Endothelial cell (in vitro differentiated cells): ENCODE data around the gene PLA2G4F. TPM values are rescaled to one million over a fixed set of nuclear protein-coding genes. Genes with fewer than 3 reads are reported as not detected.

Source experiments
- DNase-seq: peaks from one replicate; pipeline ENCODE4 v3.0.0; 2021; ENCODE audit warnings: low spot score
- H3K27ac Mint-ChIP-seq: one replicate; pipeline ENCODE4 v1.8.0; 2021; ENCODE audit warnings: mixed read lengths, inconsistent platforms; ENCODE audit not compliant: unreplicated experiment
- H3K27me3 Mint-ChIP-seq: one replicate; pipeline ENCODE4 v1.8.0; 2021; ENCODE audit warnings: mild to moderate bottlenecking, moderate library complexity, mixed read lengths, inconsistent platforms; ENCODE audit not compliant: unreplicated experiment
- H3K36me3 Mint-ChIP-seq: one replicate; pipeline ENCODE4 v1.8.0; 2021; ENCODE audit warnings: mild to moderate bottlenecking, low read depth, mixed read lengths, inconsistent platforms; ENCODE audit not compliant: unreplicated experiment
- H3K4me1 Mint-ChIP-seq: one replicate; pipeline ENCODE4 v1.8.0; 2021; ENCODE audit warnings: mild to moderate bottlenecking, mixed read lengths, inconsistent platforms; ENCODE audit not compliant: unreplicated experiment
- H3K4me3 Mint-ChIP-seq: one replicate; pipeline ENCODE4 v1.8.0; 2021; ENCODE audit warnings: mild to moderate bottlenecking, mixed read lengths, inconsistent platforms; ENCODE audit not compliant: unreplicated experiment
- H3K9me3 Mint-ChIP-seq: one replicate; pipeline ENCODE4 v1.8.0; 2021; ENCODE audit warnings: mixed read lengths, inconsistent platforms; ENCODE audit not compliant: unreplicated experiment
- CTCF ChIP-seq: fragments of 200-600 bp; sonication (generic); IDR thresholded peaks from one replicate; pipeline ENCODE4 v1.5.0; 2021; ENCODE audit warnings: antibody characterized with exemption; ENCODE audit not compliant: unreplicated experiment
- total RNA-seq: library from RNA; stranded (reverse); fragmentation: NEBNext Ultra II Directional; extraction: Animal tissue kit (Norgen Biotek cat#: 25700); gene quantifications from one replicate; pipeline ENCODE4 v1.2.1, GENCODE V29; 2021; ENCODE audit not compliant: unreplicated experiment

The PLA2G4F gene
- total RNA-seq, 1 donor from 2014 or later = not detected

DNA sequence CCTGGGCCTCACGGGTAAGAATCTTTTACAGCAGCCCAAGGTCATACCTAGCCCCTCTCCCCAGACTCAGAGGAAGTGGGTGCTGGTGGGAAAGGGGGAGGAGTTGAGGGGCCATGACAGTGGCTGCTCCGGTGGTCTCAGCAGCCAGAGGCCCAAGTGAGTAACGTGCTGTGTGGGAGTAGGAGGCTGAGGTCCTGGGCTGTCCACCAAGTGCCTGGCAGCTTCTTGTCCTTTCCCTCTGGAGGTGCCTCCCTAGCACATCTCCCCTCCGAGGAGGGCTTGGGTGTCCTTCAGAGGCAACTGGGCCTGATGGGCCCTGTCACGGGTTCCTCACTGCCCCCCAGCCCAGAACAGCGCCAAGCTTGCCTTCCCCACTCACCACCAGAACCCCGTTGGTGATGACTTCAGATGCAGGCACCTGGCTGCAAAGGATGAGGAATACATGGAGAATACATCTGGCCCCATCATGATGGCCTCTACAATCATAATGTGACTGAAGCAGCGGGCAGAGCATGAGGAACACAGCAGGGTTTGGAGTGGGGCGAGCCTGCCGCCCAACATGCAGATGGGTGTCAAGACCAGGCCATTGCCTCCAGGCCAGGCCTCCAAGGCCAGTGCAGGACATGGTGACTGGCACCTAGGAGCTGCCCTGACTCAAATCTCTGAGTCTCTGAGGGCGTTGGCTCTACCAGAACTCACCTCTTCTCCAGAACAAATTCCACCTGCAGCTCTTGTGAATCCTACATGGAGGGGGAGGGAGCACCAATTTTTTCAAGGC lies 3.3 kb downstream of the PLA2G4F start:
- no peak for DNase-seq
- H3K27me3 Mint-ChIP-seq = peaks cover 6% of the 10 kb centered on the region
- peaks cover 3% of the 10 kb centered on the region for H3K4me1 Mint-ChIP-seq
- H3K36me3 Mint-ChIP-seq = peaks cover 6% of the 10 kb centered on the region
- no peak overlapping the region for H3K4me3 Mint-ChIP-seq
- H3K9me3 Mint-ChIP-seq = no peaks in the 10 kb centered on the region
- no peak overlapping the region for H3K27ac Mint-ChIP-seq
- TF ChIP-seq CTCF = no peak

DNA sequence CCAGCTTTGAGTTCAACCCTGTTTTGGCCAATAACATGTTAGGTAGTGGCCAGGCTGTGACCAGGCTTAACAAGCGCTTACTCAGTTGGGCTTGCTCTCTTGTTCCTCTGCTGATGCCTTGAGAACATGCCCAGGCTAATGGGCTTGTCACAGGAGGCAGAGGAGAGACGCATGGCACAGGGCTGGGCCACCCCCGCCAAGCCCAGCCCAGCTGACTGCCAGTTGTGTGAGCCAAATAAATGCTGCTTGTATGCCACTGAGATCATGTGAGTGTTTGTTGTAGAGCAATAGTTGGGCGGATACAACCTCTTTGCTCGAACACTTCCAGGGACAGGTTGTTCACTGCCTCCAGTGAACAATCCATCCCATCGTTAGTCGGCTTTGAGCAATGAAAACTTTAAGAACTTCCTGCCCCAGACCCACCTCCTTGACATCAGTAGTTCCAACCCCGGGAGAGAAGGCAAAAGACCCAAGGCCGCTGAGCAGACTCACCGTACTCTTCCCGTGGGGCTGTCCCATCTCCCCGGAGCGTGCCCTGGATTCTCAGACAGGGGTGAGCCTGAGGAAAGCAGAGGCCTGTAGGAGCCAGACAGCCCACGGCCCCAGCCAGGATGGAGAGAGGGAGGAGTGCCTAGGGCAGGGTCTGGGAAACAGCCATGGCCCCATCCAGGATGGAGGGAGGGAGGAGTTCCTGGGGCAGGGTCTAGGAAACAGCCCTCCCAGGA lies 4.1 kb downstream of the PLA2G4F start:
- no peak overlapping the region for H3K4me3 Mint-ChIP-seq
- H3K27me3 Mint-ChIP-seq = peaks cover 6% of the 10 kb centered on the region
- H3K4me1 Mint-ChIP-seq = peaks cover 3% of the 10 kb centered on the region
- peaks cover 6% of the 10 kb centered on the region for H3K36me3 Mint-ChIP-seq
- no peak for TF ChIP-seq CTCF
- DNase-seq = no peak
- H3K27ac Mint-ChIP-seq = no peak overlapping the region
- H3K9me3 Mint-ChIP-seq = no peaks in the 10 kb centered on the region

- Mint-ChIP-seq H3K4me1 (peaks cover 3% of the 10 kb centered on the region), H3K27ac (no peak overlapping the region), H3K36me3 (peaks cover 6% of the 10 kb centered on the region), H3K9me3 (no peaks in the 10 kb centered on the region), H3K27me3 (peaks cover 5% of the 10 kb centered on the region), H3K4me3 (no peak overlapping the region)
- TF ChIP-seq CTCF = no peak
- no peak for DNase-seq
These were observed 4.7 kb downstream of the PLA2G4F start for GRCh38 chr15:42151736-42152135.

DNA sequence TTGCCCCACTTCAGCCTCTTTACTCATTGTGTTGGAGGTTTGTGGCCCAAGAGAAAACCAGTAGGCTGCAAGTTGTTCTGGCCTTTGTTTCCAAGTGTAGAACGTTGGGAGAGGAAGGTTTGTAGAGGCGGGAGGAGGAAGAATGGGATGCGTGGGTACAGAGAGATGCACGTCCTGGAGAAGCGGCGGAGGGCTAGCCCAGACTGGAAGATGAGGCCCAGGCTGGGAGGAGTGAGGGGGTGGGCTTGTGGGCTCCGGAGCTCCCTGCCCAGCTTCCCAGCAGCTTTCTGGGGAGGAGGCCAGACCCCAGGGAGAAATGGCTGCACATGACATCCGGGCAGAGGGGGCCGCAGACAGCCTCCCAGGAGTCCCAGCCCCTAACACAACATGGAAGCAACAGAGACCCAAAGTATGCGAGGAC lies 5.3 kb downstream of the PLA2G4F start:
- peaks cover 6% of the 10 kb centered on the region for H3K36me3 Mint-ChIP-seq
- H3K9me3 Mint-ChIP-seq = no peaks in the 10 kb centered on the region
- peak overlapping the region; percentile 68 for H3K4me3 Mint-ChIP-seq
- H3K27ac Mint-ChIP-seq = no peak overlapping the region
- peaks cover 5% of the 10 kb centered on the region for H3K27me3 Mint-ChIP-seq
- H3K4me1 Mint-ChIP-seq = peaks cover 3% of the 10 kb centered on the region
- DNase-seq = no peak
- no peak for TF ChIP-seq CTCF
